Stimulated activated CD4-positive, alpha-beta T cell treated with anti-CD3 and anti-CD28 coated beads, TNF-alpha, amount 100 ng/mL, for 48 hours (primary cell): ENCODE data around the gene OSCP1.

ENCODE experiments used
- DNase-seq, 3 donors: peaks; one replicate each; pipeline ENCODE4 v3.0.0-alpha.2; 2020; ENCODE audit warnings: low read depth in 3 of 3

OSCP1 gene

DNA sequence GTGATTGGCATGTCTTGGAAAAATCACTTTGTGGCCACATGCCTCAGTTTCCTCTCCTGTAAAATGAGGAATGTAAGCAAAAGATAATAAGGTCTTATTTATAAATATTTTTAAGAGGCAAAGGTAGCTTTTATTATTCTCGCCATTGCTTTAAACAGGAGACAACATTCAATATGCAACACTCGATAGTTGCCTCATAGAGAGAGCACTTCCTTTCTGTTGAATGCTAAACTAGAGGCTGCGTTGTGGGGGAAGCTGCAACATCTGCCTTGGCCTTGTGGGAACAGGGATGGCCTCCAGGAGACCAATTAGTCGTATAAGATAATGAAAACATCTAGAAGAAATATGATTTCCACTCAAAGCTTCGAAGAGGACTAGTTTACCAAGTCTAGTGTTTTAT is 3.5 kb downstream of the OSCP1 start:
- no peak for DNase-seq

DNA sequence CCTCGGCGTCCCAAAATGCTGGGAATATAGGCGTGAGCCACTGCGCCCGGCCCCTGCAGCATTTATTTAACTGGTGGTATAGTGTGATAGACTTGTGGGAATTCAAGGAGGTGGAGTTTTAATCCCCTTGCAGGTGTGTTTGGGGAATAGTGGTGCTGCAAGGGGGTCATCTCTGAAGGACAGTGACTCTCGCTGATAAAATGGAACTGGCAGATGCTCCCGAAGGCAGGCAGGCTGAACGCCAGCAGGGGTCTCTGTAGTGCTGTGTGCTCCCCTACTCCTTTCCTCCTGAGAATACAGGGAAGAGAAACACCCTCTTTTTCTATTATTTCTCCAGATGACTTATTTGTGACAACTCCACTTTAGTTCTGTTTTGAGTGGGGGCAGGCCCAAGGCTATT is 4.0 kb downstream of the OSCP1 start:
- no peak for DNase-seq

DNA sequence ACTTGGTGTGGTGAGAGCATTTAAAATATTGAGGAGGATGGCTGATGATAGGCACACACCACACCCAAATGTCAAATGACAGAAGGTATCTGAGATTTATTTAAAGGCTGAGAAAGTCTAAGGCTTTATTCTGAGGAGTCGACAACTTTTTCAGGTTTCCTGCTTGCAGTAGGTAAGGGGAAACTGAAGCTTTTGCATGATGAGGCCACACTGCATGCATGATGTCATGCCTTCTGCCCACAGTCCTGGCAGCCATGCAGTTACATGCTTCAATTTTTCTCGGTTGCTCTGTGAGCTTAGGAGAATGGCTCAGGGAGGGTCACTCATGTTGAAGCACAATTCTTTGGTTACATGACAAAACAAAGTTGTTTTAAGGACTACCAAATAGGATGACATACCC is 7.0 kb downstream of the OSCP1 start:
- no peak for DNase-seq

DNA sequence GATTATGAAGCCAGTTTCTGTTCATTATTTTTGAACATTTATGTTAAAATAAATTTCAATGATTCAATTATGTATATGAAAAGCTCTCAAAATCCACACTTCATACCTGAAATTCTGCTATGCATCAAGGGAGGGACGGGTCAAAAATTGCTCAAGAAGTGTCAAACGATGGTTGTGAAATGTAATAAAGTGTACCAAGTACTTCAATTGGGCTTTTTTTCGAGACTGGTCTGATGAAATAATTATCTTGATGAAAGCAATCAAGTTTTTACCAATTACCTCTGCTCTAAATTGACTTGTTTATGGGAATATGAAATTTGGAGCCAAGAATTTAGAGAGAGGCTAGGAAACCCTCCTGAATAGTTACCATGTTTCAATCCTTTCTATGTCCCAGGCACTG is 7.9 kb downstream of the OSCP1 start:
- no peak for DNase-seq

DNA sequence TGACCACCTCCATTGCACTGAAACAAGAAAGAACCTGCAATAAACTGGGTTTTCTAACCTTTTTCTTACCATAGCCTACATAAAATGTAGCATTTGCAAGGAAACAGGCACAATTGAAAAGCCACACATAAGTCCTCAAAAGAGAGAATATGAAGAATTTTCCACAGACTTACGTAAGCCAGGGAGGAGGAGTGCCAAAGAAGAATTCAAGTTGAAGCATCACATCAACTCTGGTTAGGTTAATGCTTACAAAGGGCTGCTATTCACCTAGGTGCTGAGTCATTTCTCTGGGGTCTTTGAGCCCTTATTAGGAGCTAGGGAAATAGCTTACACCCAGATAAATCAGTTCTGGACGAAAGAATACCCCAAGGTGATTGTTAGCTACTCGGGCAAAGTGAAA is 9.6 kb downstream of the OSCP1 start:
- no peak for DNase-seq

DNA sequence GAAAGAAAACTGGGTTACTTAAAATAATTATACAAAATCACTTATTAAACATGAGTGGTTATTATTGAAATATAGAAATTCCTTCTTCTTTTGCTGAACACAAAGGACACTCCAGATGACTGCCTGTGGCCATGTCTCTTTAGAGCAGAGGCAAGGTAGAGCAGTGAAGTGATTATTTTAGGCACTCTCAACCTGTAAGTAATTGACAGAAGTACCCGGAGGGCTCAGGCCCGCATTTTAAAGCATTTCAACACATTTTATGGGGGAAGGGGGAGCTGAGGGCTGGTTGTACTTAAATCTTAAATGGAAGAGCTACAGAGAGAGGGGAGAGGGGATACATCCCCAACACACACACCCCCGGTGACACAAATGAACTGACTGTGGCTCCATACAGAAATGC is 10.2 kb downstream of the OSCP1 start:
- DNase-seq, result no peak

DNA sequence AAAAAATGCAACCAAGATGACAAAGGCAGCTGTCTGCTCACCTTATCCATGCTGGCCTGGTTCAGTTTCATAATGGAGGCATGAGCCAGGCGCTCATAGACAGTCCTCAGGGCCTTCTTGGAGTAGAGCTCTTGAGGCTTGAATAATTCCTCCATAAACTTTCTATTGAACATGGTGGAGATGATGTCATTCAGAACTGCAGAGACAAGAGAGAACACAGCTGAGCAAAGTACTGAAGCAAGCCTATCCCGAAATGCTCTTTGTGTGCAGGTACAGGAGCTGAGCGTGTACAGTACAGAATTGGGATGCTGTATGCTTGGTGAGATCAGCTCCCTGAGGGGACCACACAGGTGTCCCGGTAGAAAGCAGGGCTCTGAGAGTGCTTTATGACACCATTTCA is 11.5 kb downstream of the OSCP1 start:
- no peak for DNase-seq

DNA sequence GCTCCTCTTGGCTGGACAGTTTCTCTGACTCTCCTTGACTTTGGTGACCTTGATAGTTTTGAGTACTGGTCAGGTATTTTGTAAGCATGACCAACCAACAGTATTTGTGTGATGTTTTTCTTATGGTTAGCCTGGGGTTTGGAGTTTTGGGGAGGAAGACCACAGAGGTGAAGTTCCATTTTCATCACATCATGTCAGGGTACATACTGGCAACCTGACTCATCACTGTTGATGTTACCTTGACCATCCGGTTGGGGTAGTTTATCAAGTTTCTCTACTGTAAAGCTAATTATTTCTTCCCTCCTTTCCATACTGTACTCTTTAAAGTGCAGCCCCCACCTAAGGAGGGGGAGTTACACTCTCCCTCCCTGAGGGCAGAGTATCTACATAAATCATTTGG is 13.4 kb downstream of the OSCP1 start:
- no peak for DNase-seq

DNA sequence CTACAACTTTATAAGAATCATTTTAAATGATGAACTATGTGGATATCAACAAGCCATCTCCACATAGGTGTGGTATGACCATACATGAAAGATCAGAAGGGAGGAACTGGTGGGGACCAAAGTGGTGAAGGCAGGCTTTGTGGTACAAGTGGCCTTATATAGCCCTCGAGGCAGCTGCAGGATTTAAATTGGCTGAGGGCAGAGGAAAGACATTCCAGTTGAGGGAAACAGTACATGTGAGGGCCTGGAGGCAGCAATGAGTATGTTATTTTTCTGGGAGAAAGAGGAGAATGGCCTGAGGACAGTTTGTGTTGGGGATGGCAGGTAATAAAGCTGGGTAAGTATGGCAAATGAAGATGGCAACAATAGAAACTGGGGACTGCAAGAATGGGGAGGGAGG is 17.1 kb downstream of the OSCP1 start:
- no peak for DNase-seq

DNA sequence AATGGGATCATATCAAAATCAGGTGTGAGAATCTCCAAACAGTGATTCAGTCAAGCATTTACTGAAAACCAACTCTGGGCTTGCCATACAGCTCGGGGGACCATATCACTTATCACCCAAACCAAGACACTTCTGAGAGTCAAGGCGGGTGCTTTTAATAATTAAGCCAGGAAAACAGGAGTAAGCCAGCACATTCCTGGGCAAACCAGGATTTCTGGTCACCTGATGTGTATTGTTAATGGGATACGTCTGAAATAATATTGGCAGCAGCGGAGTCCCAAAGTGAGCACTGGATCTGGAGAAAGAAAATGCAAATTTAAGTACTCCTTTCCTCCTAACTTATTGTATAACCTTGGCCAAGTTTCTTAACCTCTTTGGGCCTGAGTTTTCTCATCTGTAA is 17.6 kb downstream of the OSCP1 start:
- no peak for DNase-seq

DNA sequence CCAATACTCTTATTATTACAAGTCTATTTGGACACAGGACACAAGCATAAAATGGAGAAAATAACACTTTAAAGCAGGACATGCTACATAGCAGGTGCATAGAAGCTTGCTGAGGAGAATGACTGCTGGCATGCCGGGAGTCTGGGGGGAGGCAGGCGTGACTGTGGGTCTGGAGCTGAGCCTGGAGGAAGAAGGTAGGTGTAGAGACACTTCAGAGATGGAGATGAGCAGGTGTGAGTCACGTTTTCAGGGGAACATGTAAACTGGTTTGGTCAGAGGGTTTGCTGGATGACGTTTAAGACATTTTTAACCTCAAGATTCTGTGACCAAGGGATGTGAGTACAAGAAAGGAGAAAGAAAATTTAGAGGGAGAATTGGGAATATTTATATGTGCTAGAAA is 24.5 kb downstream of the OSCP1 start:
- no peak for DNase-seq

DNA sequence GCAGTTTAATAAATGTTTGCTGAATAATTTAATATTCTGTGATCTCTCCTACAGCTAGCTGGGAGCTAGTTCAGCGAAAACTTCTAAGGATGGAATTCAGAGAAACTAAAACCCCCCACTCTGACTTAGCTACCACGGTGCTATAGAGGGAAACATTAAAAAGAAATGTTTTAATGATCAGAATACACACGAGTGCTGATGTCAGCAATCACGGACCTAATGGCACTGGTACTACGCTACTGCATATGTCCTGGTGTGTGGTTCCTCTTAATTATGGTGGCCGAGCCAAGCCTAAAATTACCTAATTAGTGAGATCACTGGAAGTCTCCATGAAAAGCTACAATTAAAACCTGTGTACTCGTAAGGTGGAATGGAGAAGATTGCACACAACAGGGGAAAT is 28.6 kb downstream of the OSCP1 start:
- no peak for DNase-seq

DNA sequence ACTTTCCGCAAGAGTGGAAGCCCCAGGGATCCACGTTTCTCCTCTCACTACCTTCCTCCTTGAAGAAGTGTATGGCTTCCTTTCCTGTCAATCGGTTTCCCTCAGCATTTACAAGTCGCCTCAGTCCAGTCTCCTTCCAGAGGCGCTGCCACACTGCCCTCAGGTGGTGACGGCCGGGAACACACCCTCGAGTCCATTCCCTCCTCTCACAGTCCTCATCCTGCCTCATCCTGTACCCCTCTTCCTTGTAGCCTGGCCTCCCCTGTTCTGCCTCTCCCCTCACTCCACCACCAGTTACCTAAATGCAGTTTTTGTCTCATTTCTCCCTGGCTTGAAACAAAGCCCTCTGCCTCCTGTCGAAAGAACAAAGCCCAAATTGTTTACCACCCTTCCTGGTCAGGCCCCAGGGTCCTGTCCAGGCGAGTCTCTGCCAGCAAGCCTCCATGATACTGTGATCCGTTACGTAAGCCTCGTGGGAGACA is 29.4 kb downstream of the OSCP1 start:
- peak; percentile 83 to 85 (median 85) for DNase-seq

DNA sequence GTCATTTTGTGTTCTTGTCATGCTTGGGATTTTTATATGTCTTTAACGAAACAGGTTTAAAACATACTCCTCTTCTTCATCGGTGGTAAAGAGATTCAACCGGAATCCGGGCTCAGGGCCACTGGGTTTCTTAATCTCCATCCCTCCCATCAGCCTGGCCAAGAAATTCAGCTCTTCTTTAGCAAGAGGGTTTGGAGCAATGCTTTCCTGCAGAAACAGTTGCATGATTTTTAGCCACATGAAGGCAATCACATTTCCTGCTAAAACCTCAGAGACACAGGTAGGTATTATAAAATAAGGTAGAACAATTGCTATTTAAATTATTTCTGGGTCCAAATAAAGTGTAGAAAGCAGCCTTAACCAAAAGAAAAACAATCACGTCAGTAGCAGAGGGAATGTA is 29.8 kb downstream of the OSCP1 start:
- no peak for DNase-seq

DNA sequence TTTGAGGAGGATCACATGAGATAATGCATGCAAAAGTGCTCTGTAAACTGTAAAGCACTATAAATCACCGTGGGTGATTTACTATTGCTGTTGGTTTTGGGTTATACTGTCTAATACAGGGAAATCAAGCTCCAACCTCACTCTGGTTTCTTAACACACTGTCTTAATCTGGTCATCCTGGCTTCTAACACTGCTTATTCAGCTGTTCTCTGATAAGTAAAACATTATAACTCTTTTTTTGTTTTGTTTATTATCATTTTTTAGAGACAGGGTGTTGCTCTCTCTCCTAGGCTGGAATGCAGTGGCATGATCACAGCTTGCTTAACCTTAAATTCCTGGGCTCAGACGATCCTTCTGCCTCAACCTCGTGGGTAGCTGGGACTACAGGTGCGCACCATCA is 30.7 kb downstream of the OSCP1 start:
- DNase-seq, result no peak

DNA sequence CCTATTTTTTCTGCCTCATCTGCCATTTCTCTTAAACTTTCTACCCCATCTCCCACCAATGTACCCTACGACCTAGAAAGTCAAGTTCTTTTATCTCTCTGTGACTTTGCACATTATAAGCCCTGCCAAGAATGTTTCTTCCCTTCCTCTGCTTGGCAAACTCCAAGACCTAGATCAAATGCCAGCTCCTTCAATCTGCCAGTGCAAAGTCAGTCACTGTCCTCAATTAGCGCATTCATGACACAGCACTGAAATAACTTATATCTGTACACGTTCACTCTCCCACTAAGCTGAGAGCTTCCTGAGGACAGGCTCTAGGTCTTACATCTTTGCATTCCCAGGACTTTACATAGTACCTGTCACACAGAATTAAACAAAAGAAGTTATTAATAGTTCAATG is 31.1 kb downstream of the OSCP1 start:
- no peak for DNase-seq

DNA sequence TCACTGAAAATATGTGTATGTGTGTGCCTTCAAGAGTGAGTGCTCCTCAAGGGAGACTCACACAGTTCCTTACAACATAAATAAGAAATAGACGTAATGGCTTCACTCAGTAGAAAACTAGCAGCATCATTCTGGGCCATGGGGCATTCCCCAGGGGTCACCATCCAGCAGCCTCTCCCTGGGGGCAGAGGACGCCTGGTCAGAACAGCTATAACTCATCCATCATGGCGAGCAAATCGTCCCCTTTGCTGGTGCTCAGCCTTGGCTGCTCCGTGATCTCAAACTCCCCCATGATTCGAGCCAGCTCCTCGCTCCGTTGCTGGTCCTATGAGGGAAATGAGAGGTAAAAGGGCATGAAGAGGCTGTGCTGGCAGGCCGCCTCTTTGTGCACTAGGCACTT is 32.3 kb downstream of the OSCP1 start:
- DNase-seq, result no peak

DNA sequence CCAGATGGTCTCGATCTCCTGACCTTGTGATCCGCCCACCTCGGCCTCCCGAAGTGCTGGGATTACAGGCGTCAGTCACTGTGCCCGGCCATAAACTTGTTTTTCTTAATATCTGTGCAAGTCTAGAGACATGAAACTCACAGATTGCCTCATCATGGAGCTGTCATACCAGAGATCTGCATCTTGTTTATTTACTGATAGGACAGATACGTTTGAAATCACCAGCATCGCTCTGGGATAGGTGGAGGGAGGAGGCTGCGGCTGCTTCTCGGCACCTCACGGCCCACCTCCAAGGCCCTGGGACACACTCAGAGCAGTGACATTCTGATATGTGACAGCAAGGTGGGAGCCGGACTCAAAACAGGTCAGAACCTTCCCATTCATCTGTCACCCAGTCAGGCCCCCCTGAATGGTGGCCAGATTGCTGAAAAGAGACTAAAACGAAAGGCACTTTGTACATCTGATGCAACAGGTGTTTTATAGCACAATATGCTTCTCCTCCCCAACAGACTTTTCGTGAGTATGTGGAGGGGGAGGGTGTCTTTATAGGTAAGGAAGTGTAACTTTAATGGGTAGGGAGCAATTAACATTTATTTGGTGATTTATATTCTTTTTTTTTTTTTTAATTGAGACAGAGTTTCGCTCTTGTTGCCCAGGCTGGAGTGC is 34.5 kb downstream of the OSCP1 start:
- DNase-seq, result no peak

DNA sequence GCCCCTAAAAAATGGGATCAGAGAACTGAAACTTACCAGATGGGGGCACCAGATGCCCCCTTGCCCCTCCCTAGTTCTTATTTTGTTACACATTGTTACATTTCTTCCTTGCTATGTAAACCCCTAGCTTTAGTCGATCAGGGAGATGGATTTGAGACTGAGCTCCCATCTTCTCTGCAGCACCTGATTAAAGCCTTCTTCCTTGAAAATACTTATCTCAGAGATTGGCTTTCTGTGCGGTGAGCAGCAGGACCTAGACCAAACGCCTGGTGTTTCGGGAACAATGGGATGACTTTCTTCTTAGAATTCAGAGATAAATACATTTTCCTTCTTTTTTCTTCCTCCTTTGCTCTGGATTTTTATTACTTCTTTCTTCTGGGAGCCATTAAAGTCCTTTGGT is 35.9 kb downstream of the OSCP1 start:
- DNase-seq, result no peak

DNA sequence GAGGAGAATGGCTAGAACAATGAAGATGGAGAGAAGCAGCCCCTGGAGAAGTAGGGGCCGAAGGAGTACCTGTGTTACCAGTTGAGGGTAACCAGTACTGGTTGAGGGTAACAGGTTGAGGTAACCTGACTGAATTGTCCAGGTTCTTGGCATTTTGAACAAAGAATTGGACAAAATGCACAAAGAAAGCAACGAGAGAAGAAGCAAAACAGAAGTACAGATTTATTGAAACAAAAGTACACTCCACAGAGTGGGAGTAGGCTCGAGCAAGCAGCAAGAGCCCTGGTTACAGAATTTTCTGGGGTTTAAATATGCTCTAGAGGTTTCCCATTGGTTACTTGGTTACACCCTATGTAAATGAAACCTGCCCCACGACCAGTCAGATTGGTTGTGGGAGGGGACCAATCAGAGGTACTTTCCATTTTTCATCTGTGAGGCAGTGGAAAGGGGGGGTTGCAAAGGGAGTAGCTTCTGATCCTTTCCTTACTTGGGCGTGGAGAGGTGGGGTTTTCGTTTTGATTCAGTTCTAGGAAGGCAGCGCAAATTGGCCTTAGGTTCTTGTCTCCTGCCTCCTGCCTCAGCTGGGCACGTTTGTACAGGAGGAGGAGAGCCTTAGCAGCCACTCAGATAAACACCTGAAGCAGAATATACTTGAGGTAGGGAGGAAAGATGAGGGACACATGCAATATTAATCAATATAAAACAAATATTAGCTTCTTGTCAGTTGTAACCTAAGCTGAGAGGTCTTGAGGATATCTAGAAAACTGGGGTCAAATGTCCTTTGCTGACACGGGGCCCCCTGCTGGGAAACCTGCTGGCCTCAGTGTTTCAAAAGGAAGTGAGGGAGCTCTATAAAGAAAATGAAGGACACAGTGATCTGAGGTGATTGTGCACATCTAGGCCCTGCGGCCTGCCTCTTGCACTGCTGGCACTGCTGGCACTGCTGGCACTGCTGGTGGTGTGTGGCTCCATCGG is 38.3 kb downstream of the OSCP1 start:
- DNase-seq, result peak; percentile 40 to 42 (median 42)

DNA sequence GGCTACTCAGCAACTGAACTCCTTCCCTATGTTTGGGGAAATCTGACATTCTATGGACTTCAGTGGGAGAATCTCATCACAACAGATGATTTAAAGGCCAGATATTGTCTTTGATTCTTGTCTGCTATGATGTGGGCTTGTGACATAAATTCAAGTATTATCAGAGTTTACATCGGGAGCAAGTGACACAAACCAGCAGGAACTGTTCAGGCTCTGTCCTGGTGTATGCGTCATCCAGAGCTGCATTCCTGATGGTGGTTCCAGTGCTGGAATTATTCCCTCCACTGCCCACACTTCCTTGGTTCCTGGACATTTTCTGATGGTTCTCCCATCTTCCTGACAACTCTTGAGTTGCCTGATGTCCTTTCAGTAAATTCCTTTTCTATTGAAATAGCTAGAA is 41.8 kb downstream of the OSCP1 start:
- DNase-seq, result no peak

DNA sequence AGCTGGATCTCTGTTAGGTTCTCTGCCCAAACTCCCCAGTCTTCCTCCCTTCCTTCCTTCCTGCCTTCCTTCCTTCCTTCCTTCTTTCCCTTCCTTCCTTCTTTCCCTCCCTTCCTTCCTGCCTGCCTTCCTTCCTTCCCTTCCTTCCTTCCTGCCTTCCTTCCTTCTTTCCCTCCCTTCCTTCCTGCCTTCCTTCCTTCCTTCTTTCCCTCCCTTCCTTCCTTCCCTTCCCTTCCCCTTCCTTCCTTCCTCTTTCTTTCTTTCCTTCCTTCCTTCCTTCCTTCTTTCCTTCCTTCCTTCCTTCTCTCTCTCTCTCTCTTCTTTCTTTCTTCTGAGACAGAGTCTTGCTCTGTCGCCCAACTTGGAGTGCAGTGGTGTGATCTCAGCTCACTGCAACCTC is 43.8 kb downstream of the OSCP1 start:
- no peak for DNase-seq

DNA sequence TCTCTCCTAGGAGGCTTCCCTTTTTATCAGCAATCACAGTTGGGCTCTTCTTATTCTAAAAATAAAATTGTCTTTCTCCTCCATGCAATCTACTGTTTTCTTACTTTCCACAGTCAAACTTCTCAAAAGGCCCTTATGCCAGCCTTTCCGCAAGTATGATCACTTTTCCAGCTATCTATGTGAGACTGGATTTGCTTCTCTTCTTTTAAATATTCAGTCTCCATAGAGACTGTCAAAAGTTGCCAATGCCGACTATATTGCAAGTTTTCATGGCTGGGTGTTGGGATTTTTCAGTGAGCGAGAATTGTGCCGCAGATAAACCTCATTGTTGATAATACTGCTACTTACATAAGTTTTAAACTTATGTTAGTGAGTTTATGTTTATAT is 47.8 kb downstream of the OSCP1 start:
- DNase-seq, result no peak
